Astrocyte (in vitro differentiated cells and primary cell): ENCODE measurements around the gene ECE2. TPM values are rescaled to one million over a fixed set of nuclear protein-coding genes. Genes with fewer than 3 reads are reported as not detected.

Source experiments
- DNase-seq: peaks from one replicate; pipeline ENCODE4 v3.0.0-alpha.2; 2010; ENCODE audit warnings: low read depth
- FAIRE-seq: peaks from 2 replicates; lab custom pipeline; 2011; peaks lifted over from hg19 to GRCh38; lab: Jason Lieb, UNC
- H2AFZ ChIP-seq: 2 replicates; pipeline ENCODE4 v1.6.0; 2012; ENCODE audit warnings: low read depth, low read length, inconsistent platforms
- H3K27ac ChIP-seq: 2 replicates; pipeline ENCODE4 v1.5.1; 2011; ENCODE audit warnings: low read depth, low read length, inconsistent platforms
- H3K27me3 ChIP-seq: 2 replicates; pipeline ENCODE4 v1.6.0; 2011; ENCODE audit warnings: low read length, inconsistent platforms; ENCODE audit not compliant: insufficient read depth
- H3K36me3 ChIP-seq: 2 replicates; pipeline ENCODE4 v1.5.1; 2011; ENCODE audit warnings: low read length, inconsistent platforms; ENCODE audit not compliant: insufficient read depth
- H3K4me1 ChIP-seq: 2 replicates; pipeline ENCODE4 v1.5.1; 2011; ENCODE audit warnings: low read length, inconsistent platforms; ENCODE audit not compliant: insufficient read depth
- H3K4me2 ChIP-seq: 2 replicates; pipeline ENCODE4 v1.6.0; 2012; ENCODE audit warnings: low read length, inconsistent platforms
- H3K4me3 ChIP-seq: 2 replicates; pipeline ENCODE4 v1.5.1; 2011; ENCODE audit warnings: low read depth, mild to moderate bottlenecking, low read length, inconsistent platforms; ENCODE audit not compliant: insufficient read depth
- H3K79me2 ChIP-seq: 2 replicates; pipeline ENCODE4 v1.6.0; 2012; ENCODE audit warnings: mild to moderate bottlenecking, low read length, inconsistent platforms; ENCODE audit not compliant: insufficient read depth
- H3K9ac ChIP-seq: 2 replicates; pipeline ENCODE4 v1.6.0; 2012; ENCODE audit warnings: mild to moderate bottlenecking, low read length, inconsistent platforms
- H3K9me3 ChIP-seq: 2 replicates; pipeline ENCODE4 v1.5.1; 2012; ENCODE audit warnings: low read depth, mild to moderate bottlenecking, low read length, inconsistent platforms; ENCODE audit not compliant: insufficient read depth
- H4K20me1 ChIP-seq: 2 replicates; pipeline ENCODE4 v1.6.0; 2012; ENCODE audit warnings: low read length, inconsistent platforms; ENCODE audit not compliant: insufficient read depth
- H3K27ac Mint-ChIP-seq: one replicate; pipeline ENCODE4 v1.8.0; 2021; ENCODE audit warnings: mild to moderate bottlenecking, mixed read lengths; ENCODE audit not compliant: unreplicated experiment
- H3K27me3 Mint-ChIP-seq: one replicate; pipeline ENCODE4 v1.8.0; 2021; ENCODE audit warnings: low read depth, mixed read lengths; ENCODE audit not compliant: unreplicated experiment
- H3K36me3 Mint-ChIP-seq: one replicate; pipeline ENCODE4 v1.8.0; 2021; ENCODE audit warnings: low read depth, mixed read lengths; ENCODE audit not compliant: unreplicated experiment
- H3K4me1 Mint-ChIP-seq: one replicate; pipeline ENCODE4 v1.8.0; 2021; ENCODE audit warnings: low read depth, mixed read lengths; ENCODE audit not compliant: unreplicated experiment
- H3K4me3 Mint-ChIP-seq: one replicate; pipeline ENCODE4 v1.8.0; 2021; ENCODE audit warnings: mild to moderate bottlenecking, moderate library complexity, mixed read lengths; ENCODE audit not compliant: unreplicated experiment
- H3K9me3 Mint-ChIP-seq: one replicate; pipeline ENCODE4 v1.8.0; 2021; ENCODE audit warnings: mild to moderate bottlenecking, mixed read lengths; ENCODE audit not compliant: unreplicated experiment
- CTCF ChIP-seq: IDR thresholded peaks from 2 replicates; pipeline ENCODE4 v1.5.1; 2011; ENCODE audit warnings: low read depth, mild to moderate bottlenecking, inconsistent platforms, low read length, moderate library complexity; ENCODE audit not compliant: insufficient read depth
- EZH2 ChIP-seq: IDR thresholded peaks from 2 replicates; pipeline ENCODE4 v1.6.1; 2012; ENCODE audit warnings: mild to moderate bottlenecking, low read length, inconsistent platforms; ENCODE audit not compliant: insufficient read depth
- total RNA-seq: library from RNA; stranded (reverse); gene quantifications from 2 replicates; pipeline ENCODE4 v1.2.1, GENCODE V29; 2021

The ECE2 gene
- total RNA-seq, 1 donor from 2014 or later: not detected

GRCh38 chr3:184337399-184337714, 61.5 kb downstream of the ECE2 start, which contains the start of gene FAM131A:
Gene FAM131A, plus strand, starts transcription at chr3:184337600. Its CDS starts 31 bp downstream, at chr3:184337631.
- Mint-ChIP-seq H3K27me3 (no peaks in the 10 kb centered on the region), H3K4me3 (peak within 1 kb of the TSS; percentile 86), H3K9me3 (no peaks in the 10 kb centered on the region), H3K4me1 (peaks cover 65% of the 10 kb centered on the region), H3K27ac (peak within 1 kb of the TSS; percentile 91), H3K36me3 (peaks cover 23% of the 10 kb centered on the region)
- no peak for DNase-seq
- H3K79me2 ChIP-seq: peaks cover 38% of the 10 kb centered on the region
- H3K4me3 ChIP-seq: peak within 1 kb of the TSS; percentile 62
- peaks cover 21% of the 10 kb centered on the region for H3K36me3 ChIP-seq
- H4K20me1 ChIP-seq: peaks cover 54% of the 10 kb centered on the region
- peak within 1 kb of the TSS; percentile 89 for H3K4me2 ChIP-seq
- no peaks in the 10 kb centered on the region for H3K9me3 ChIP-seq
- H2AFZ ChIP-seq: peak within 1 kb of the TSS; percentile 54
- H3K27ac ChIP-seq: peak within 1 kb of the TSS; percentile 96
- no peaks in the 10 kb centered on the region for H3K27me3 ChIP-seq
- FAIRE-seq: no peak
- TF ChIP-seq EZH2 (no peak), CTCF (no peak)
- H3K9ac ChIP-seq: peak within 1 kb of the TSS; percentile 84
- peaks cover 72% of the 10 kb centered on the region for H3K4me1 ChIP-seq

GRCh38 chr3:184337981-184338380, 62.2 kb downstream of the ECE2 start:
- Histone ChIP-seq H3K79me2 (peaks cover 32% of the 10 kb centered on the region), H3K4me3 (peak overlapping the region; percentile 47), H3K4me2 (peak overlapping the region; percentile 89), H4K20me1 (peaks cover 50% of the 10 kb centered on the region), H3K27me3 (no peaks in the 10 kb centered on the region), H3K9me3 (no peaks in the 10 kb centered on the region), H3K36me3 (peaks cover 17% of the 10 kb centered on the region), H3K4me1 (peaks cover 70% of the 10 kb centered on the region), H2AFZ (peak overlapping the region; percentile 54), H3K9ac (peak overlapping the region; percentile 84), H3K27ac (peak overlapping the region; percentile 78)
- no peak for TF ChIP-seq CTCF
- no peak for TF ChIP-seq EZH2
- DNase-seq: no peak
- peaks cover 20% of the 10 kb centered on the region for H3K36me3 Mint-ChIP-seq
- no peaks in the 10 kb centered on the region for H3K9me3 Mint-ChIP-seq
- FAIRE-seq: no peak
- H3K4me1 Mint-ChIP-seq: peaks cover 61% of the 10 kb centered on the region
- no peaks in the 10 kb centered on the region for H3K27me3 Mint-ChIP-seq
- peak overlapping the region; percentile 66 for H3K4me3 Mint-ChIP-seq
- peak overlapping the region; percentile 70 for H3K27ac Mint-ChIP-seq

GRCh38 chr3:184338511-184338945, 62.7 kb downstream of the ECE2 start:
- Histone ChIP-seq H2AFZ (peak overlapping the region; percentile 54), H3K9me3 (no peaks in the 10 kb centered on the region), H3K79me2 (peaks cover 26% of the 10 kb centered on the region), H3K4me2 (peak overlapping the region; percentile 89), H3K36me3 (peaks cover 11% of the 10 kb centered on the region), H3K4me3 (peak overlapping the region; percentile 47), H3K27ac (peak overlapping the region; percentile 78), H3K27me3 (no peaks in the 10 kb centered on the region), H3K4me1 (peaks cover 71% of the 10 kb centered on the region), H3K9ac (peak overlapping the region; percentile 84), H4K20me1 (peaks cover 50% of the 10 kb centered on the region)
- H3K36me3 Mint-ChIP-seq: peaks cover 17% of the 10 kb centered on the region
- no peak overlapping the region for H3K4me3 Mint-ChIP-seq
- TF ChIP-seq EZH2: no peak
- no peak for TF ChIP-seq CTCF
- H3K4me1 Mint-ChIP-seq: peaks cover 60% of the 10 kb centered on the region
- H3K27me3 Mint-ChIP-seq: no peaks in the 10 kb centered on the region
- no peaks in the 10 kb centered on the region for H3K9me3 Mint-ChIP-seq
- FAIRE-seq: no peak
- peak overlapping the region; percentile 81 for H3K27ac Mint-ChIP-seq
- peak; percentile 75 for DNase-seq
